ENCODE results near the gene PIAS3. TPM values are rescaled to one million over a fixed set of nuclear protein-coding genes. Genes with fewer than 3 reads are reported as not detected.

The PIAS3 gene
- total and polyA plus RNA-seq, 2 donors from 2014 or later: 12.5 to 36.9 TPM

DNA sequence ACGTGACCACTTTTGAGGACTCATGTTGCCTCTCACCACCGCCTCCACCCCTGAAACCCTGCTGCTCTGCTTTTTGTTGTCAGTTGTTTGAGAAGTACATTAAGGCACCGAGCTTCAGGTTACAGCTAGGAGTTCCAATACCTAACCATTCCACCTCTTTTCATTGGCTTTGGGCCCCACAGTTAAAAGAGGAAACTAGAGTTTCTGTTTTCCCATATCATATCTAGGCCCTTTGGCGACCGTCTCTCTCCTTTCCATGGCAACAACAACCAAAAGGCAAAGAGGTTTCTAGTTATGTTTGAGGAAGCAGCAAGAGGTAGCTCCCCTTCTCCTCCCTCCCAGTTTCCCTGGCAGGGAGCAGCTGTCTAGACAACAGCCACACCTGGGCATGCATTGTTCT lies 20.9 kb upstream of the PIAS3 start:
- H3K9ac ChIP-seq (ENCODE audit: low read length in 3 of 3): no peak overlapping the region
- FAIRE-seq: no peak
- intact Hi-C loops (cut with DNase I): no loop called here
- H3K4me1 ChIP-seq (ENCODE audit: control insufficient read depth in 2 of 3, insufficient read depth in 2 of 3, low read depth in 1 of 3, low read length in 3 of 3): peaks cover 0 to 2% (median 0%) of the 10 kb centered on the region in 3 donors
- H3K27ac ChIP-seq (ENCODE audit: low read depth in 2 of 2, low read length in 2 of 2): no peak overlapping the region
- H3K36me3 ChIP-seq (ENCODE audit: control insufficient read depth in 2 of 3, insufficient read depth in 3 of 3, low read length in 3 of 3): no peaks in the 10 kb centered on the region
- no peak overlapping the region for H3K4me3 ChIP-seq (ENCODE audit: low read length in 3 of 3)
- H3K9me3 ChIP-seq (ENCODE audit: control insufficient read depth in 2 of 3, insufficient read depth in 1 of 3, low read length in 3 of 3): no peaks in the 10 kb centered on the region
- no peak for TF ChIP-seq CTCF (IDR thresholded peaks at IDR 0.05; ENCODE audit: borderline replicate concordance, extremely low read depth, insufficient read depth)
- no peaks in the 10 kb centered on the region for H3K27me3 ChIP-seq (ENCODE audit: control insufficient read depth, insufficient read depth, low read length)
- DNase-seq: no peak

DNA sequence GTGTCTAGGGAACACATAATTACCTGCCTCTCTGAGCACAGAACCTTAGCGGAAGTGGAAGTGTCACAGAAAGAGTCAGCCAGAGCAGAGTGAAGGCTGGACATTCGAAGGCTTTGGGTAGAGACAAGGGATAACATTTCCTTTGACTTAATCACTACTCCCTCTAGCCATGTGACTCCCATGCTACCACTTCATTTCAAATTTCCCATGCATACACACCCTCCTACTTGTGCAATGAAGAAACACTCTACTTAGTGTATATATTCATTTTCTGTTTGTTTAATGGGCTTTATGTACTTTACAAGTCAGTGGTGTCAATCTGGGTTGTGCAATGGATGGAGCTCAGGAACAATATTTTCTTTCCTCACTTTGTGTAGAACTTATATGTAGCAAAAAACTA lies 19.8 kb upstream of the PIAS3 start:
- intact Hi-C loops (cut with DNase I): no loop called here
- H3K27me3 ChIP-seq (ENCODE audit: control insufficient read depth, insufficient read depth, low read length): no peaks in the 10 kb centered on the region
- H3K9me3 ChIP-seq (ENCODE audit: control insufficient read depth in 2 of 3, insufficient read depth in 1 of 3, low read length in 3 of 3): no peaks in the 10 kb centered on the region
- no peak overlapping the region for H3K4me3 ChIP-seq (ENCODE audit: low read length in 3 of 3)
- H3K9ac ChIP-seq (ENCODE audit: low read length in 3 of 3): no peak overlapping the region
- H3K4me1 ChIP-seq (ENCODE audit: control insufficient read depth in 2 of 3, insufficient read depth in 2 of 3, low read depth in 1 of 3, low read length in 3 of 3): peaks cover 0 to 2% (median 0%) of the 10 kb centered on the region in 3 donors
- DNase-seq (no peak), FAIRE-seq (no peak)
- H3K36me3 ChIP-seq (ENCODE audit: control insufficient read depth in 2 of 3, insufficient read depth in 3 of 3, low read length in 3 of 3): no peaks in the 10 kb centered on the region
- no peak overlapping the region for H3K27ac ChIP-seq (ENCODE audit: low read depth in 2 of 2, low read length in 2 of 2)
- no peak for TF ChIP-seq CTCF (IDR thresholded peaks at IDR 0.05; ENCODE audit: borderline replicate concordance, extremely low read depth, insufficient read depth)

- no peak for TF ChIP-seq CTCF (IDR thresholded peaks at IDR 0.05; ENCODE audit: borderline replicate concordance, extremely low read depth, insufficient read depth)
- Histone ChIP-seq H3K27me3 (ENCODE audit: control insufficient read depth, insufficient read depth, low read length) (no peaks in the 10 kb centered on the region), H3K4me1 (ENCODE audit: control insufficient read depth in 2 of 3, insufficient read depth in 2 of 3, low read depth in 1 of 3, low read length in 3 of 3) (peaks cover 0 to 2% (median 0%) of the 10 kb centered on the region in 3 donors), H3K27ac (ENCODE audit: low read depth in 2 of 2, low read length in 2 of 2) (no peak overlapping the region), H3K9ac (ENCODE audit: low read length in 3 of 3) (no peak overlapping the region), H3K36me3 (ENCODE audit: control insufficient read depth in 2 of 3, insufficient read depth in 3 of 3, low read length in 3 of 3) (no peaks in the 10 kb centered on the region), H3K4me3 (ENCODE audit: low read length in 3 of 3) (no peak overlapping the region), H3K9me3 (ENCODE audit: control insufficient read depth in 2 of 3, insufficient read depth in 1 of 3, low read length in 3 of 3) (no peaks in the 10 kb centered on the region)
- DNase-seq (no peak), FAIRE-seq (no peak)
- intact Hi-C loops (cut with DNase I): no loop called here
Observed at GRCh38 chr1:145877923-145878486, 19.1 kb upstream of the PIAS3 start.

DNA sequence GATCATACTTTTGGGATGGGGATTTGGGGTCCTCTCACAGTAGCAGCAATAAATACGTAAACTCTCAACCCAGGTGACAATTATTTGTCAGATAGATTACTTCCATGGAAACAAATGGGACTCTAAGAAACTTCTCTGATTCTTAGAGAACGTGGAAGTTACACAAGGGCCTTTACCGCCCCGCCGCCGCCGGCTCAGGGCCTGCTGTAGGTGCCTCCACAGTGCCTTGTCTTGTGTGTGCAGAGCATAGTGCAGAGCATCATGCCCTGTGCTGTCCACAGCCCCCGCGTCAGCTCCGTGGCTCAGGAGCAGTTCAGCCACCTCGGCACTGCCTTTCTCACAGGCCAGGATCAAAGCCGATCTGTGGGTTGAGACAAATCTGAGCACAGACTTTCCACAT lies 15.8 kb upstream of the PIAS3 start:
- Histone ChIP-seq H3K36me3 (ENCODE audit: control insufficient read depth in 2 of 3, insufficient read depth in 3 of 3, low read length in 3 of 3) (no peaks in the 10 kb centered on the region), H3K9ac (ENCODE audit: low read length in 3 of 3) (no peak overlapping the region), H3K9me3 (ENCODE audit: control insufficient read depth in 2 of 3, insufficient read depth in 1 of 3, low read length in 3 of 3) (no peaks in the 10 kb centered on the region), H3K4me1 (ENCODE audit: control insufficient read depth in 2 of 3, insufficient read depth in 2 of 3, low read depth in 1 of 3, low read length in 3 of 3) (peaks cover 0 to 5% (median 0%) of the 10 kb centered on the region in 3 donors), H3K27me3 (ENCODE audit: control insufficient read depth, insufficient read depth, low read length) (no peaks in the 10 kb centered on the region), H3K27ac (ENCODE audit: low read depth in 2 of 2, low read length in 2 of 2) (no peak overlapping the region), H3K4me3 (ENCODE audit: low read length in 3 of 3) (no peak overlapping the region)
- intact Hi-C loops (cut with DNase I): no loop called here
- DNase-seq: no peak
- FAIRE-seq: no peak
- TF ChIP-seq CTCF (IDR thresholded peaks at IDR 0.05; ENCODE audit: borderline replicate concordance, extremely low read depth, insufficient read depth): no peak

All from kidney (tissue), 14 donors.